Measurements from ENCODE around the gene ADGRF5.

ADGRF5 gene

DNA sequence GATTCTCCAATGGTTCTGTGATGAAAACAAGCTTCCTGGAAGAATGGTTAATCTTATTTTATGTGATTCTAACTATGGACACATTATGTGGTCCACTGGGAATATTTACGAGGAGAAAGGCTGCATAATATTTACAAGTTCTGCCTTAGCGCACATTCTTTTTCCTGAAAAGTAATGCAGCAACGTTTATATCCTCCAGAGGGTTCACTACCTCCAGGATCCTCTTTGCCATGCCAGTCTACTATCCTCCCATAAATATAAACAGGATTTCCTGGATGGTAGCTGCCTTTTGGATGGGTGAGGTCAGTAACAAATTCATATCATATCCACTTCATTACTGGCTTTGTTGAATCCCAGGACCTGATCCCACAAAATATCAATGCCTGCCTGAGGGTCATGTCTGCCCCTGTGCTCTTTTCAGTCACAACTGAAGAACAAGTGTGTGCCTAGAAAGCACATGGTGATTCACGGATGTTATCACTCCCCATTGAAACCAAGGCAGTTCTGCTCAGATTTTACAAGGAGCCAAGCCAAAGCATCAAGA, 30.4 kb downstream of the ADGRF5 start:
- Histone ChIP-seq H3K4me2 (ENCODE audit: low read length) (no peak overlapping the region), H4K20me1 (ENCODE audit: control insufficient read depth, insufficient read depth, low read depth, low read length) (no peaks in the 10 kb centered on the region), H3K79me2 (ENCODE audit: control insufficient read depth, low read length) (no peaks in the 10 kb centered on the region), H3K27me3 (ENCODE audit: control insufficient read depth, low read length) (no peaks in the 10 kb centered on the region; the same call in 1 of the 2 replicates), H3K9me3 (ENCODE audit: control insufficient read depth, insufficient read depth, low read length) (no peaks in the 10 kb centered on the region), H3K4me1 (ENCODE audit: control insufficient read depth, low read length) (no peaks in the 10 kb centered on the region), H3K4me3 (ENCODE audit: low read length) (no peak overlapping the region), H3K9me2 (replicated peaks; ENCODE audit: control insufficient read depth, low read length) (no peaks in the 10 kb centered on the region), H3K27ac (ENCODE audit: low read depth, low read length) (no peak overlapping the region), H3F3A (ENCODE audit: control insufficient read depth, insufficient read depth) (no peaks in the 10 kb centered on the region), H3K36me3 (ENCODE audit: control insufficient read depth, low read length) (no peaks in the 10 kb centered on the region)
- no peak for TF ChIP-seq EZH2phosphoT487 (IDR thresholded peaks at IDR 0.05; ENCODE audit: borderline replicate concordance, low read length)
- TF ChIP-seq, protein P1, sequence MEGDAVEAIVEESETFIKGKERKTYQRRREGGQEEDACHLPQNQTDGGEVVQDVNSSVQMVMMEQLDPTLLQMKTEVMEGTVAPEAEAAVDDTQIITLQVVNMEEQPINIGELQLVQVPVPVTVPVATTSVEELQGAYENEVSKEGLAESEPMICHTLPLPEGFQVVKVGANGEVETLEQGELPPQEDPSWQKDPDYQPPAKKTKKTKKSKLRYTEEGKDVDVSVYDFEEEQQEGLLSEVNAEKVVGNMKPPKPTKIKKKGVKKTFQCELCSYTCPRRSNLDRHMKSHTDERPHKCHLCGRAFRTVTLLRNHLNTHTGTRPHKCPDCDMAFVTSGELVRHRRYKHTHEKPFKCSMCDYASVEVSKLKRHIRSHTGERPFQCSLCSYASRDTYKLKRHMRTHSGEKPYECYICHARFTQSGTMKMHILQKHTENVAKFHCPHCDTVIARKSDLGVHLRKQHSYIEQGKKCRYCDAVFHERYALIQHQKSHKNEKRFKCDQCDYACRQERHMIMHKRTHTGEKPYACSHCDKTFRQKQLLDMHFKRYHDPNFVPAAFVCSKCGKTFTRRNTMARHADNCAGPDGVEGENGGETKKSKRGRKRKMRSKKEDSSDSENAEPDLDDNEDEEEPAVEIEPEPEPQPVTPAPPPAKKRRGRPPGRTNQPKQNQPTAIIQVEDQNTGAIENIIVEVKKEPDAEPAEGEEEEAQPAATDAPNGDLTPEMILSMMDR (IDR thresholded peaks at IDR 0.05; ENCODE audit: low read depth, low read length, poor library complexity, severe bottlenecking), result no peak

- Histone ChIP-seq H3K27ac (ENCODE audit: low read depth, low read length) (no peak overlapping the region), H3K4me2 (ENCODE audit: low read length) (no peak overlapping the region)
These were observed 33.2 kb downstream of the ADGRF5 start for GRCh38 chr6:46888578-46888977.

GRCh38 chr6:46888031-46888430, 33.7 kb downstream of the ADGRF5 start:
- Histone ChIP-seq H3K36me3 (ENCODE audit: control insufficient read depth, low read length) (no peaks in the 10 kb centered on the region), H3K4me3 (ENCODE audit: low read length) (no peak overlapping the region), H3K9me2 (replicated peaks; ENCODE audit: control insufficient read depth, low read length) (no peaks in the 10 kb centered on the region), H3K4me1 (ENCODE audit: control insufficient read depth, low read length) (no peaks in the 10 kb centered on the region), H3K27ac (ENCODE audit: low read depth, low read length) (no peak overlapping the region), H3K79me2 (ENCODE audit: control insufficient read depth, low read length) (no peaks in the 10 kb centered on the region), H4K20me1 (ENCODE audit: control insufficient read depth, insufficient read depth, low read depth, low read length) (no peaks in the 10 kb centered on the region), H3F3A (ENCODE audit: control insufficient read depth, insufficient read depth) (no peaks in the 10 kb centered on the region), H3K4me2 (ENCODE audit: low read length) (no peak overlapping the region), H3K27me3 (ENCODE audit: control insufficient read depth, low read length) (no peaks in the 10 kb centered on the region; the same call in 1 of the 2 replicates), H3K9me3 (ENCODE audit: control insufficient read depth, insufficient read depth, low read length) (no peaks in the 10 kb centered on the region)
- TF ChIP-seq, protein P1 (IDR thresholded peaks at IDR 0.05; ENCODE audit: low read depth, low read length, poor library complexity, severe bottlenecking), result no peak
- TF ChIP-seq EZH2phosphoT487 (IDR thresholded peaks at IDR 0.05; ENCODE audit: borderline replicate concordance, low read length), result no peak

More at GRCh38 chr6:46888578-46888977, 33.2 kb downstream of the ADGRF5 start:
- Histone ChIP-seq H4K20me1 (ENCODE audit: control insufficient read depth, insufficient read depth, low read depth, low read length) (no peaks in the 10 kb centered on the region), H3K9me3 (ENCODE audit: control insufficient read depth, insufficient read depth, low read length) (no peaks in the 10 kb centered on the region), H3K79me2 (ENCODE audit: control insufficient read depth, low read length) (no peaks in the 10 kb centered on the region), H3K9me2 (replicated peaks; ENCODE audit: control insufficient read depth, low read length) (no peaks in the 10 kb centered on the region), H3K27me3 (ENCODE audit: control insufficient read depth, low read length) (no peaks in the 10 kb centered on the region; the same call in 1 of the 2 replicates), H3K4me1 (ENCODE audit: control insufficient read depth, low read length) (no peaks in the 10 kb centered on the region), H3K4me3 (ENCODE audit: low read length) (no peak overlapping the region), H3K36me3 (ENCODE audit: control insufficient read depth, low read length) (no peaks in the 10 kb centered on the region), H3F3A (ENCODE audit: control insufficient read depth, insufficient read depth) (no peaks in the 10 kb centered on the region)
- TF ChIP-seq, protein P1 (IDR thresholded peaks at IDR 0.05; ENCODE audit: low read depth, low read length, poor library complexity, severe bottlenecking), result no peak
- TF ChIP-seq EZH2phosphoT487 (IDR thresholded peaks at IDR 0.05; ENCODE audit: borderline replicate concordance, low read length), result no peak
